NB4 (cell line): ENCODE data around the gene VPS35L.

Source experiments
- POLR2A ChIP-seq: IDR thresholded peaks from 2 replicates; pipeline ENCODE4 v1.6.1; 2011; ENCODE audit warnings: mild to moderate bottlenecking; ENCODE audit not compliant: insufficient read length; ENCODE audit errors: extremely low read depth
- TF ChIP-seq, protein P1 (sequence below): IDR thresholded peaks from one replicate; pipeline ENCODE4 v1.5.1; 2012; ENCODE audit warnings: low read depth, low read length
- TF ChIP-seq, protein P2 (sequence below): IDR thresholded peaks from 2 replicates; pipeline ENCODE4 v1.6.1; 2011; ENCODE audit warnings: low read depth, low read length

DNA sequence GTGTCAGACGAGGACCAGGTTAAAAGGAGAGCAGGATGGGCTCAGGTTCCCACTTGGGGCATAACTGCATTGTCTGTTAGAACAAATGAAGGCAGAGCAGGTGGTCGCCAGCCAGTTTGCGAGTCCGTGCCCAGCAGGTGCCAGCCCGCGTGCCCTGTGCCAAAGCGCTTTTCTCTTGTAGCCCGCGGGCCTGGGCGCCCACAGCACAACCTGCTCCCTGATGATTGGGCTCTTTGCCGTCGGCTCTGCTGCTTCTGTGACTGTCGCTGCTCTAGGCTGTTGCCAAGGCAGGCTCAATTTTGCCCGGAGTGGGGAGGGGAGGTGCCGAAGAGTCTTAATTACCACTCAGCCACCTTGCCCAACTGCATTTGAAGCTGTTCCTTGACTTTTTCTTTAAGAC, 141.5 kb downstream of the VPS35L start:
- TF ChIP-seq, protein P1, sequence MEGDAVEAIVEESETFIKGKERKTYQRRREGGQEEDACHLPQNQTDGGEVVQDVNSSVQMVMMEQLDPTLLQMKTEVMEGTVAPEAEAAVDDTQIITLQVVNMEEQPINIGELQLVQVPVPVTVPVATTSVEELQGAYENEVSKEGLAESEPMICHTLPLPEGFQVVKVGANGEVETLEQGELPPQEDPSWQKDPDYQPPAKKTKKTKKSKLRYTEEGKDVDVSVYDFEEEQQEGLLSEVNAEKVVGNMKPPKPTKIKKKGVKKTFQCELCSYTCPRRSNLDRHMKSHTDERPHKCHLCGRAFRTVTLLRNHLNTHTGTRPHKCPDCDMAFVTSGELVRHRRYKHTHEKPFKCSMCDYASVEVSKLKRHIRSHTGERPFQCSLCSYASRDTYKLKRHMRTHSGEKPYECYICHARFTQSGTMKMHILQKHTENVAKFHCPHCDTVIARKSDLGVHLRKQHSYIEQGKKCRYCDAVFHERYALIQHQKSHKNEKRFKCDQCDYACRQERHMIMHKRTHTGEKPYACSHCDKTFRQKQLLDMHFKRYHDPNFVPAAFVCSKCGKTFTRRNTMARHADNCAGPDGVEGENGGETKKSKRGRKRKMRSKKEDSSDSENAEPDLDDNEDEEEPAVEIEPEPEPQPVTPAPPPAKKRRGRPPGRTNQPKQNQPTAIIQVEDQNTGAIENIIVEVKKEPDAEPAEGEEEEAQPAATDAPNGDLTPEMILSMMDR: no peak
- no peak for TF ChIP-seq POLR2A
- TF ChIP-seq, protein P2, sequence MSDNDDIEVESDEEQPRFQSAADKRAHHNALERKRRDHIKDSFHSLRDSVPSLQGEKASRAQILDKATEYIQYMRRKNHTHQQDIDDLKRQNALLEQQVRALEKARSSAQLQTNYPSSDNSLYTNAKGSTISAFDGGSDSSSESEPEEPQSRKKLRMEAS: no peak
